RWPE1 (cell line): ENCODE measurements around the gene GSN.

Experiments used
- CTCF ChIA-PET: fragments of 350-600 bp; sonication (Branson Sonifier 250); formaldehyde crosslinking; extraction: SDS; loops from one replicate; lab custom pipeline; 2021; lab: Yijun Ruan, JAX
- POLR2A ChIA-PET: fragments of 400-600 bp; formaldehyde crosslinking; extraction: SDS; loops from one replicate; lab custom pipeline; 2020; ENCODE audit warnings: antibody characterized with exemption; ENCODE audit not compliant: low non-redundant PET; lab: Yijun Ruan, JAX
- DNase-seq: peaks from one replicate; pipeline ENCODE4 v3.0.0; 2012; ENCODE audit warnings: low spot score
- H3K27ac ChIP-seq: fragments of 450-650 bp; 2 replicates; pipeline ENCODE4 v1.5.1; 2017
- TF ChIP-seq, protein P1 (sequence below): fragments of 450-650 bp; conservative IDR thresholded peaks from 2 replicates; pipeline ENCODE4 v1.5.1; 2017; ENCODE audit warnings: low read depth, mild to moderate bottlenecking

The GSN gene

DNA sequence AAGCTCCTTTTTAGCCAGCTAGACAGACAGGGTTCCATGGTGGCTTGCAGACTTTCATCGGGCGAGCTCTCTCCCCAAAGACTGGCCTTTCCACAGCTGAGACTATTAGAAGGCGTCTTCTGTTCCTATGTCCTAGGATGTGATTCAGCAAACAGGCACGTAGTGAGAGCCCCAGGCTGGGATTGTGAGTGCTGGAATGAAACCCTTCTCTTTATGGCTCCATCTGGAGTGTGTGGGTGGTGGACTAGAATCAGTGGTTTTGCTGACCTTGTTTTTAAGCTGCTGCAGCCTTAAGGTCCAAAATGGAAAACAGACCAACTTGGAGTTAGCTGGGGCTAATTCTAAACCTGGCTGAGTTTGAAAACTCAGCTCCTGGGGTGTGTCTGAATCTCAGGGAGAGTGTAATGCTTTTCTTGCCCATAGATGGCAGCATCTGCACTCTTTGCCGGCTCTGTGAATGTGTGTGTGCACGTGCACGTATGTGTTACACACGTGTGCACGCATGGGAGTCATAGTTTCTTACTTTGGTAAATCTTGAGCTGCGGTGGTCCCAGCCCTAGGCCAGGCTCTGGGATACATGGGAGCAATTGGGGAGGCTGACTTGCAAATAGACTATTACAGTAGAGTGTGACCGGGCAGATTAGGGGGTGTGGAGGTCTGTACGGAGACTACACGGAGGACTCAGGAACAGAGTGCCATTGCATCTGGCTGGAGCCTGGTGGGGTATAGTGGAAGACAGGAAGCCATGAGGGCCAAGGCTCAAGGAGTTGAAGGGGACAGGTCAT, 10.7 kb downstream of the GSN start:
- H3K27ac ChIP-seq, result peak overlapping the region; percentile 98
- CTCF ChIA-PET, result interaction anchor here (0.5 to 2.5 kb wide), 19 partner anchors 8 to 121 kb away, joined by 3 to 31 read pairs (median 4); partner anchors contain the start of gene GSN
- TF ChIP-seq, protein P1, sequence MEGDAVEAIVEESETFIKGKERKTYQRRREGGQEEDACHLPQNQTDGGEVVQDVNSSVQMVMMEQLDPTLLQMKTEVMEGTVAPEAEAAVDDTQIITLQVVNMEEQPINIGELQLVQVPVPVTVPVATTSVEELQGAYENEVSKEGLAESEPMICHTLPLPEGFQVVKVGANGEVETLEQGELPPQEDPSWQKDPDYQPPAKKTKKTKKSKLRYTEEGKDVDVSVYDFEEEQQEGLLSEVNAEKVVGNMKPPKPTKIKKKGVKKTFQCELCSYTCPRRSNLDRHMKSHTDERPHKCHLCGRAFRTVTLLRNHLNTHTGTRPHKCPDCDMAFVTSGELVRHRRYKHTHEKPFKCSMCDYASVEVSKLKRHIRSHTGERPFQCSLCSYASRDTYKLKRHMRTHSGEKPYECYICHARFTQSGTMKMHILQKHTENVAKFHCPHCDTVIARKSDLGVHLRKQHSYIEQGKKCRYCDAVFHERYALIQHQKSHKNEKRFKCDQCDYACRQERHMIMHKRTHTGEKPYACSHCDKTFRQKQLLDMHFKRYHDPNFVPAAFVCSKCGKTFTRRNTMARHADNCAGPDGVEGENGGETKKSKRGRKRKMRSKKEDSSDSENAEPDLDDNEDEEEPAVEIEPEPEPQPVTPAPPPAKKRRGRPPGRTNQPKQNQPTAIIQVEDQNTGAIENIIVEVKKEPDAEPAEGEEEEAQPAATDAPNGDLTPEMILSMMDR, result peak; percentile 97
- POLR2A ChIA-PET, result interaction anchor here (1.3 to 1.4 kb wide), 2 partner anchors 9 to 10 kb away, joined by 4 to 6 read pairs; no protein-coding TSS in a partner anchor
- peak; percentile 94 for DNase-seq

GRCh38 chr9:121279776-121280388, 11.9 kb downstream of the GSN start:
- peak overlapping the region; percentile 98 for H3K27ac ChIP-seq
- ChIA-PET POLR2A (no interaction called here), CTCF (interaction anchor here (1.1 to 2.7 kb wide), 3 partner anchors 11 to 67 kb away, joined by 6 to 8 read pairs (median 8); partner anchors contain the start of gene GSN)
- TF ChIP-seq, protein P1, result no peak
- DNase-seq, result no peak

DNA sequence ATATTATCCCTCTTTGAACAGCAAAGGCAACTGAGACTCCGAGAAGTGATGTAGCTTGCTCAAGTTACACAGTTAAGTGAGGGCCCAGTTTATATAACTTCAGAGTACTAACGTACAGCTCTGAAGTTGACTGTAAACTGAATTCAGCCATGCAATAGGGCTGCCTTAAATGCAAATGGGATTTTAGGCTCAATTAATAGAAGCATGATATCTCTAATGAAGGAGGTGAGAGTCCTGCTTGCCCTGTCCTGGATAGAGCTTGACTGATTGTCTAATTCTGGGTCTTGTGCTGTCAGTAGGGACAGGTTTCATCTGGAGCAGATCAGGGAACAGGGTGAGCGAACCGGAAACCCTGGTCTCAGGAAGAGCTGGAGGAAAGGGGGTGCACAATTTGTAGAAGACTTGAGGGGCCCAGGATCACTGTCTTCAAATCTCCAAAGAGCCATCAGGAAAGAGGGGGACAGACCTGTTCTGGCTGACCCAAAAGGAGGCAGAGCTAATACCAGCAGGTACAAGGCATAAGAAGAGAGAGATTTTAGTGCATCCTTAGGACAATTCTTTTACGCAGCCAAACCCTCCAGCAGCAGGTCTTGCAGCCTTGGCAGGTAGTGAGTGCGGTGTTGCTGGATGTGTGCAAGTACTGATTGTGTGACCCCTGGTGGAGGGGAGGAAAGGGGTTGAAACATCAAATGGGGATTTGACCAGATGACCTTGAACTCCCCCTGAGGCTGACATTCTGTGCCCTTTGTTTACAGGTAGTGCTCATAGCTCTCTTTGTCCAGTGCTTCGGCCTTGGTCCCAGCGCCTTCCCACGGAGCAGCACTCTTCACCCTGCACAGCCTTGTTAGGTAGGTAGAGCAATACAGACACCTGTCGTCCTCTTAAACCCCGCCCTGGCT, 13.0 kb downstream of the GSN start:
- TF ChIP-seq, protein P1, result no peak
- peak overlapping the region; percentile 99 for H3K27ac ChIP-seq
- DNase-seq, result no peak
- POLR2A ChIA-PET, result no interaction called here
- CTCF ChIA-PET, result interaction anchor here (1.1 to 2.7 kb wide), 3 partner anchors 12 to 68 kb away, joined by 6 to 8 read pairs (median 8); partner anchors contain the start of gene GSN

DNA sequence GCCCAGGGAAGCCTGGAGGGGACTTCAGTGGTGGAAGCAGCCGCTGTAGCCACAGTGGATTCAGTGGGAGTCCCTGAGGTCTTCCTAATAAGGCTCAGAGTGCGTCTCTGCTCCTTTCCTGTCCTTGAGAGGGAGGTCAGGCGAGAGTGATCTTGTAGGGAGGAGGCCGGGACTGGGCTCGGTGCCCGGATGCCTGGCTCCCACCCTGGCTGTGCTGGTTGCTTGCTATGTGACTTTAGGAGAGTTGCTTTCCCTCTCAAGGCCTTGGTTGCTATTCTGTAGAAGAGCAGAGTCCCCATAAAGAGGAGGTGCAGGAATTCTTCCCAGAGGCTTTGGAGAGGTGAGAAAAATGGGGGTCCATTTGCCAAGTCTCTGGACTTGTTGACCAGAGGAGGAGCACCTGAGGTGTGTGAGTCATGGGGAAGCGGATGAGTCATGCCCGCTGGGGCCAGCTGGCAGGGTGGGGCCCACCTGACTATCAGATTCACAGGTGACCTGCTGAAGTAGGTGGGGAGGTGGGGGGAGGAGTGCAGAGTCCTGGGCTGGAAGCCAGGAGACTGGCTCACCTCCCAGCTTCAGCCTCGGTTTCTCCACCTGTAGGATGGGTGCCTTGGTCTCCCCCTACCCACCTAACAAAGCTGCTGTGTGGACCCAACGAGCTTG, 13.8 kb downstream of the GSN start:
- POLR2A ChIA-PET, result interaction anchor here (0.5 kb wide), 1 partner anchor 12 kb away, joined by 3 read pairs; no protein-coding TSS in a partner anchor
- peak overlapping the region; percentile 99 for H3K27ac ChIP-seq
- CTCF ChIA-PET, result interaction anchor here (0.6 to 2.7 kb wide), 6 partner anchors 13 to 118 kb away, joined by 3 to 8 read pairs (median 5); partner anchors contain the start of gene GSN
- TF ChIP-seq, protein P1, result no peak
- peak; percentile 99 for DNase-seq

- peak; percentile 69 for DNase-seq
- ChIA-PET POLR2A (interaction anchor here (0.5 kb wide), 1 partner anchor 13 kb away, joined by 3 read pairs; no protein-coding TSS in a partner anchor), CTCF (interaction anchor here (0.6 to 2.7 kb wide), 5 partner anchors 14 to 118 kb away, joined by 3 to 8 read pairs (median 4); partner anchors contain the start of gene GSN)
- H3K27ac ChIP-seq, result peak overlapping the region; percentile 99
- TF ChIP-seq, protein P1, result no peak
Observed at GRCh38 chr9:121282277-121283079, 14.5 kb downstream of the GSN start.
